GM12873 (cell line): ENCODE measurements around the gene CRYBA4.

Experiments
- CTCF ChIP-seq: IDR thresholded peaks from 2 replicates; pipeline ENCODE4 v1.5.1; 2012; ENCODE audit warnings: low read depth, mild to moderate bottlenecking, moderate library complexity, low read length, control low read depth; ENCODE audit not compliant: insufficient read depth; ENCODE audit errors: missing control alignments

The CRYBA4 gene

GRCh38 chr22:26616650-26617049 is 5.1 kb upstream of the CRYBA4 start:
- no peak for TF ChIP-seq CTCF

GRCh38 chr22:26617271-26618199 is 4.2 kb upstream of the CRYBA4 start, which contains the start of gene CRYBB1:
CRYBB1 (minus strand) TSS chr22:26618027; CDS start chr22:26616319, 1,708 bp downstream.
- no peak for TF ChIP-seq CTCF

- TF ChIP-seq CTCF, result no peak
These were observed 3.3 kb upstream of the CRYBA4 start for GRCh38 chr22:26618455-26618854.

GRCh38 chr22:26619510-26619909 is 2.3 kb upstream of the CRYBA4 start:
- no peak for TF ChIP-seq CTCF

- no peak for TF ChIP-seq CTCF
These were observed 1.6 kb upstream of the CRYBA4 start for GRCh38 chr22:26620197-26620596.

GRCh38 chr22:26623984-26624383 is 2.2 kb downstream of the CRYBA4 start:
- TF ChIP-seq CTCF, result no peak

- TF ChIP-seq CTCF, result no peak
These were observed 3.0 kb downstream of the CRYBA4 start for GRCh38 chr22:26624803-26625202.
